ENCODE measurements around the gene VTI1A.

DNA sequence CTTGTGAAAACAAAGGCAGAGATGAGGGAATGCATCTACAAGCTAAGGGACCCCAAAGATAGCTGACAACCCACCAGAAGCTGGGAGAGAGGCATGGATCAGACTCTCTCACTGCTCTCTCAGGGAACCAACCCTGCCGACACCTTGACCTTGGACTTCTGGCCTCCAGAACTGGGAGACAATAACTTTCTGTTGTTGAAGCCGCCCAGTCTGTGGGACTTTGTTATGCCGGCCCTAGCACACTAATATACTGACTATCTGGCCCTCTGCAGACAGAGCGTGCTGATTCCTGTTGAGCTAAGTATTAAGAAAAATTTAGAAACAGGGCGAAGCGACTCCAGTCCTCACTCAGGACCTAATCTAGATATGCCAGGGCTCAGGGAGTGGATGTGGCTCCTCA, 358.7 kb downstream of the VTI1A start:
- TF ChIP-seq, protein P1, sequence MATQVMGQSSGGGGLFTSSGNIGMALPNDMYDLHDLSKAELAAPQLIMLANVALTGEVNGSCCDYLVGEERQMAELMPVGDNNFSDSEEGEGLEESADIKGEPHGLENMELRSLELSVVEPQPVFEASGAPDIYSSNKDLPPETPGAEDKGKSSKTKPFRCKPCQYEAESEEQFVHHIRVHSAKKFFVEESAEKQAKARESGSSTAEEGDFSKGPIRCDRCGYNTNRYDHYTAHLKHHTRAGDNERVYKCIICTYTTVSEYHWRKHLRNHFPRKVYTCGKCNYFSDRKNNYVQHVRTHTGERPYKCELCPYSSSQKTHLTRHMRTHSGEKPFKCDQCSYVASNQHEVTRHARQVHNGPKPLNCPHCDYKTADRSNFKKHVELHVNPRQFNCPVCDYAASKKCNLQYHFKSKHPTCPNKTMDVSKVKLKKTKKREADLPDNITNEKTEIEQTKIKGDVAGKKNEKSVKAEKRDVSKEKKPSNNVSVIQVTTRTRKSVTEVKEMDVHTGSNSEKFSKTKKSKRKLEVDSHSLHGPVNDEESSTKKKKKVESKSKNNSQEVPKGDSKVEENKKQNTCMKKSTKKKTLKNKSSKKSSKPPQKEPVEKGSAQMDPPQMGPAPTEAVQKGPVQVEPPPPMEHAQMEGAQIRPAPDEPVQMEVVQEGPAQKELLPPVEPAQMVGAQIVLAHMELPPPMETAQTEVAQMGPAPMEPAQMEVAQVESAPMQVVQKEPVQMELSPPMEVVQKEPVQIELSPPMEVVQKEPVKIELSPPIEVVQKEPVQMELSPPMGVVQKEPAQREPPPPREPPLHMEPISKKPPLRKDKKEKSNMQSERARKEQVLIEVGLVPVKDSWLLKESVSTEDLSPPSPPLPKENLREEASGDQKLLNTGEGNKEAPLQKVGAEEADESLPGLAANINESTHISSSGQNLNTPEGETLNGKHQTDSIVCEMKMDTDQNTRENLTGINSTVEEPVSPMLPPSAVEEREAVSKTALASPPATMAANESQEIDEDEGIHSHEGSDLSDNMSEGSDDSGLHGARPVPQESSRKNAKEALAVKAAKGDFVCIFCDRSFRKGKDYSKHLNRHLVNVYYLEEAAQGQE (IDR thresholded peaks at IDR 0.05; ENCODE audit: unreplicated experiment): no peak
- TF ChIP-seq, protein P2, sequence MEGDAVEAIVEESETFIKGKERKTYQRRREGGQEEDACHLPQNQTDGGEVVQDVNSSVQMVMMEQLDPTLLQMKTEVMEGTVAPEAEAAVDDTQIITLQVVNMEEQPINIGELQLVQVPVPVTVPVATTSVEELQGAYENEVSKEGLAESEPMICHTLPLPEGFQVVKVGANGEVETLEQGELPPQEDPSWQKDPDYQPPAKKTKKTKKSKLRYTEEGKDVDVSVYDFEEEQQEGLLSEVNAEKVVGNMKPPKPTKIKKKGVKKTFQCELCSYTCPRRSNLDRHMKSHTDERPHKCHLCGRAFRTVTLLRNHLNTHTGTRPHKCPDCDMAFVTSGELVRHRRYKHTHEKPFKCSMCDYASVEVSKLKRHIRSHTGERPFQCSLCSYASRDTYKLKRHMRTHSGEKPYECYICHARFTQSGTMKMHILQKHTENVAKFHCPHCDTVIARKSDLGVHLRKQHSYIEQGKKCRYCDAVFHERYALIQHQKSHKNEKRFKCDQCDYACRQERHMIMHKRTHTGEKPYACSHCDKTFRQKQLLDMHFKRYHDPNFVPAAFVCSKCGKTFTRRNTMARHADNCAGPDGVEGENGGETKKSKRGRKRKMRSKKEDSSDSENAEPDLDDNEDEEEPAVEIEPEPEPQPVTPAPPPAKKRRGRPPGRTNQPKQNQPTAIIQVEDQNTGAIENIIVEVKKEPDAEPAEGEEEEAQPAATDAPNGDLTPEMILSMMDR (conservative IDR thresholded peaks at IDR 0.05; ENCODE audit: low read depth in 2 of 2): no peak
- TF ChIP-seq ZNF114 (CRISPR knock-in tag; IDR thresholded peaks at IDR 0.05): no peak
- TF ChIP-seq EZH2phosphoT487 (IDR thresholded peaks at IDR 0.05; ENCODE audit: unreplicated experiment): no peak
- no peak for TF ChIP-seq CREB1 (CRISPR knock-in tag; IDR thresholded peaks at IDR 0.05; ENCODE audit: low read depth)
- TF ChIP-seq POLR2AphosphoS5 (IDR thresholded peaks at IDR 0.05; ENCODE audit: low read depth): no peak
- TF ChIP-seq, protein P3, sequence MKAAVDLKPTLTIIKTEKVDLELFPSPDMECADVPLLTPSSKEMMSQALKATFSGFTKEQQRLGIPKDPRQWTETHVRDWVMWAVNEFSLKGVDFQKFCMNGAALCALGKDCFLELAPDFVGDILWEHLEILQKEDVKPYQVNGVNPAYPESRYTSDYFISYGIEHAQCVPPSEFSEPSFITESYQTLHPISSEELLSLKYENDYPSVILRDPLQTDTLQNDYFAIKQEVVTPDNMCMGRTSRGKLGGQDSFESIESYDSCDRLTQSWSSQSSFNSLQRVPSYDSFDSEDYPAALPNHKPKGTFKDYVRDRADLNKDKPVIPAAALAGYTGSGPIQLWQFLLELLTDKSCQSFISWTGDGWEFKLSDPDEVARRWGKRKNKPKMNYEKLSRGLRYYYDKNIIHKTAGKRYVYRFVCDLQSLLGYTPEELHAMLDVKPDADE (IDR thresholded peaks at IDR 0.05): no peak
- TF ChIP-seq EZH2 (IDR thresholded peaks at IDR 0.05; ENCODE audit: low read depth, unreplicated experiment): no peak
- no peak for TF ChIP-seq NANOG (IDR thresholded peaks at IDR 0.05; ENCODE audit: borderline replicate concordance)
- TF ChIP-seq ZNF331 (CRISPR knock-in tag; IDR thresholded peaks at IDR 0.05; ENCODE audit: low read depth): no peak
